LNCaP clone FGC (cell line): Measurements from ENCODE around the gene NRARP.

ENCODE experiments used
- DNase-seq: peaks from one replicate; pipeline ENCODE4 v3.0.0-alpha.2; 2011; ENCODE audit warnings: low read depth
- H3K4me3 ChIP-seq: 2 replicates; pipeline ENCODE4 v1.5.1; 2011; ENCODE audit warnings: mild to moderate bottlenecking, low read depth, low read length, control low read depth
- TF ChIP-seq, protein P1 (sequence below): IDR thresholded peaks from 2 replicates; pipeline ENCODE4 v1.5.1; 2012; ENCODE audit warnings: mild to moderate bottlenecking; ENCODE audit not compliant: control insufficient read depth, insufficient read depth; ENCODE audit errors: extremely low read depth

Gene NRARP

DNA sequence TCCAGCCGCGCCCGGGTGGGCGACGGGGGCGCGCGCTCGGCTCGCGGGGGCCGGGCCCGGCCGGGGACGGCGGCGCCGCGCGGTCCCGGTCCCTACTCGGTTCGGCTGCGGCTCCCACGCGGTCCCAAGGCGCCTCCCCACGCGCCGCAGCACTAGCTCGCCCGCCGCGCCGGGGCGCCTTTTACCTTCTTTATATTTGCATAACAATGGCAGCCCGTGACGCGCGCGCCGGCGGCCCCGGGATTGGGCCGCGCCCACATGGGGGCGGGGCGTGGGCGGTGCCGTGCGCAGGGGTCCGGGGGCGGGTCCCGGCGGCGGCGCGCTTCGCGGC is at the start of gene NRARP:
Gene NRARP, minus strand, starts transcription at position 154 of the 331 bp plus-strand sequence. CDS start 343 bp downstream, outside the sequence.
- no peak for DNase-seq
- TF ChIP-seq, protein P1, sequence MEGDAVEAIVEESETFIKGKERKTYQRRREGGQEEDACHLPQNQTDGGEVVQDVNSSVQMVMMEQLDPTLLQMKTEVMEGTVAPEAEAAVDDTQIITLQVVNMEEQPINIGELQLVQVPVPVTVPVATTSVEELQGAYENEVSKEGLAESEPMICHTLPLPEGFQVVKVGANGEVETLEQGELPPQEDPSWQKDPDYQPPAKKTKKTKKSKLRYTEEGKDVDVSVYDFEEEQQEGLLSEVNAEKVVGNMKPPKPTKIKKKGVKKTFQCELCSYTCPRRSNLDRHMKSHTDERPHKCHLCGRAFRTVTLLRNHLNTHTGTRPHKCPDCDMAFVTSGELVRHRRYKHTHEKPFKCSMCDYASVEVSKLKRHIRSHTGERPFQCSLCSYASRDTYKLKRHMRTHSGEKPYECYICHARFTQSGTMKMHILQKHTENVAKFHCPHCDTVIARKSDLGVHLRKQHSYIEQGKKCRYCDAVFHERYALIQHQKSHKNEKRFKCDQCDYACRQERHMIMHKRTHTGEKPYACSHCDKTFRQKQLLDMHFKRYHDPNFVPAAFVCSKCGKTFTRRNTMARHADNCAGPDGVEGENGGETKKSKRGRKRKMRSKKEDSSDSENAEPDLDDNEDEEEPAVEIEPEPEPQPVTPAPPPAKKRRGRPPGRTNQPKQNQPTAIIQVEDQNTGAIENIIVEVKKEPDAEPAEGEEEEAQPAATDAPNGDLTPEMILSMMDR, result peak; percentile 35; the same call in 1 of the 2 replicates
- peak within 1 kb of the TSS; percentile 63 for H3K4me3 ChIP-seq

DNA sequence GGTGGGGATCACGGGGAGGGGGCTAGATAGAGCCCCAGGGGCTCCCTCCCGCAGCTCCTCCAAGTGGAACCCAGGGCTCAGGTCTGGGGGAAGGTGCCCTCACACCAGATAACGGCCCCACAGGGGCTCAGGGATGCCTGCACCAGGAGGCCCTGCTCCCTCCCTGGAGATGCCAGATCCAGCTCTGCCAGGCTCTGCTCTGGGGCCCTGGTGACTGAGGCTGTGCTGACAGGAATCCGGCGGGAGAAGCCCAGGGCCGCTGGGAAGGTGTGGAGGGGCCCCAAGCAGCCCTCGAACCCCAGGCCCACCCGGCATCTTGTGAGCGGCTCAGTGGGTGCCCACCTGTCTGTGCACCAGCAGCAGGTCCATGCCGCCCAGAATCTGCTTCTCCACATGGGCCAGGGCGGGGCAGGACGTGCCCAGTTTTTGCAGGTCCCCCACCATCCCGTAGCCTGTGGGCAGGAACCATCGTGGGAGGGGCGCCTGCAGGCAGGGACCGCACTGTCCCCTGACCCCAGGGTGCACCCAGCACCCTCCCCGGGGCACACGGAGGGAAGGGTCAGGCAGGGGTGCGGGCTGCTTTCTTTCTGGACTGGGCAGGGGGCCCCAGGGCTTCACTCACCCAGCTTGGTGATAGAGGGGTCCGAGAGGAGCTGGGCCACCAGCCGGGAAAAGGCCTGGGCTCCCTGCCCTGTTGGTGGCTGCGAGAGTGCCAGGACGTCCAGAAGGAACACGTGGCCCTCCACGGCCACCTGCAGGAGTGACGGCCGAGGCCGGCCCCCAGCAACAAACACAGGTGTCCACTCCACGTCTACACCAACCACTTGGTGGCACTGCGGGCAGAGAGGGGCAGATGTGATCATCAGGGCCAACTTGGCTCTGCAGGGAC is 48.9 kb upstream of the NRARP start:
- no peak overlapping the region for H3K4me3 ChIP-seq
- DNase-seq, result no peak
- TF ChIP-seq, protein P1, result peak; percentile 17; the same call in 1 of the 2 replicates

DNA sequence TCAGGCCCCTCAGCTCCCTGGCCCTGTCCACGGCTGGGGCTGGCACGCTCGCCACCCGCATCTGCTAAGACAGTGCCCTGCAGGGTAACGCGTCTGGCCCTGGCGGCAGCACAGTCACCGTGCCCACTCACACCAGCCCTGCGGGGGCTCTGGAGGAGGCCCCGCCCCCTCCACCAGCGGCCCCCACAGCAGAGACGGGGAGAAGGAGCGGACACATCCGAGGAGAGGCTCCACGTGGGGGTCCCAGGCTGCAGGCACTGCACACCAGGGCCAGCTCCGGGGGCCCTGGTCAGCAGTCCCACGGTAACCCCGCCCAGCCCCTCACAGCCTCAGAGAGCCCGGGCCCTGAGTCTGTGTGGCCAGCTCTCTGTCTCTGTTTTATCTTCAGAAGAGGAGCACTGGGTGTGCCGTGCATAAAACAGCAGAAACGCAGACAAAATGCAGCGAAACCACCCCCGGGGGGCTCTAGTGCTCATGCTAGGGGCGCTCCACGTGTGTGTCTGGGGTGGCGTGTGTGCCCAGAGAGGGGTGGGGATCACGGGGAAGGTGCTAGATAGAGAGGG is 47.5 kb upstream of the NRARP start:
- no peak for DNase-seq
- no peak overlapping the region for H3K4me3 ChIP-seq
- TF ChIP-seq, protein P1, result no peak

GRCh38 chr9:137348769-137349470 is 46.8 kb upstream of the NRARP start:
- TF ChIP-seq, protein P1, result no peak
- H3K4me3 ChIP-seq, result no peak overlapping the region
- DNase-seq, result no peak

- no peak overlapping the region for H3K4me3 ChIP-seq
- TF ChIP-seq, protein P1, result no peak
- DNase-seq, result no peak
These were observed 45.9 kb upstream of the NRARP start for GRCh38 chr9:137347928-137348327.

GRCh38 chr9:137342482-137342881 is 40.4 kb upstream of the NRARP start:
- TF ChIP-seq, protein P1, result no peak
- no peak for DNase-seq
- no peak overlapping the region for H3K4me3 ChIP-seq
